ENCODE data around the gene MICAL3. TPM values are rescaled to one million over a fixed set of nuclear protein-coding genes. Genes with fewer than 3 reads are reported as not detected.

The MICAL3 gene
- total RNA-seq, 6 experiments from 2014 or later: 38.6 to 44.1 (median 39.7) TPM

DNA sequence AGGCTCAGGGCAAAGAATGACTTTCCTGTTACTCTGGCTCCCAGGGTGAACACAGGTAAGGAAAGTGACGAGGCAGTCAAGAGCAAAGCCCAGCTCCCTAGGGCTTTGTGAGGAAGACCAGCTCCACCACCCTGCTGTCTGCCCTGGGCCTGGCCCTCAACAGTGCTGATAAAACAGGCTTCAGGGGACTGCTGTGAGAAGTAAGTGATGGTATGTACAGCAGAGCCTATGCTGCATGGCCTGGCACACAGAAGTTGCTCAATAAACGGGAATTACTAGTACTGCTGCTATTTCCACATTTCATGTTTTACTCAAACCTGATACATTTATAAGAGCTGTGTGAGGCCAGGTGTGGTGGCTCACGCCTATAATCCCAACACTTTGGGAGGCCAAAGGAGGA is 50.3 kb downstream of the MICAL3 start:
- no peak for TF ChIP-seq CTCF (IDR thresholded peaks at IDR 0.05)
- Mint-ChIP-seq H3K27ac (peak overlapping the region; percentile 96), H3K9me3 (no peaks in the 10 kb centered on the region), H3K4me1 (ENCODE audit: low read depth) (peaks cover 51% of the 10 kb centered on the region), H3K27me3 (ENCODE audit: insufficient read depth) (peaks cover 4% of the 10 kb centered on the region; the same call in 1 of the 2 replicates), H3K4me3 (no peak overlapping the region), H3K36me3 (ENCODE audit: low read depth) (peaks cover 14% of the 10 kb centered on the region)
- DNase-seq: no peak

DNA sequence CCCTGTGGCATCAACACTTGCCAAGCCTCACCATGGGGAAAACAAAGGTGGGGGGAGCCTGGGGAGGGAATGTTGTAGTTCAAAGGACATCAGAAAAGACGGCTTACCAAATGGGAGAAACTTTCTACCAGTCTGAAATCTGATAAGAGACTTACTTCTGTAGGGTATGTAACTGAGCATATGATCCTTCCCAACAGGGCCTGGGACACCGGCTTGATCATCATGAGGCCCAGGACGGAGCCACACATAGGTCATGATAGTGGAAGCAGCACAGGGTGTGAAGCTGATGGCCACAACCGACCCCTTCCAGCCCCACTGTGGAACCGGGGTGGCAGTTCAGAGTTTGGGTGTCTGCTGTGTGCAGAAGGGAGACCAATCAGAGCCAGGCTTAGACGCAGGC is 51.1 kb downstream of the MICAL3 start:
- peak overlapping the region; percentile 74 for H3K4me3 Mint-ChIP-seq
- no peaks in the 10 kb centered on the region for H3K9me3 Mint-ChIP-seq
- peak overlapping the region; percentile 96 for H3K27ac Mint-ChIP-seq
- DNase-seq: no peak
- peaks cover 53% of the 10 kb centered on the region for H3K4me1 Mint-ChIP-seq (ENCODE audit: low read depth)
- peaks cover 4% of the 10 kb centered on the region; the same call in 1 of the 2 replicates for H3K27me3 Mint-ChIP-seq (ENCODE audit: insufficient read depth)
- H3K36me3 Mint-ChIP-seq (ENCODE audit: low read depth): peaks cover 13% of the 10 kb centered on the region
- TF ChIP-seq CTCF (IDR thresholded peaks at IDR 0.05): no peak

GRCh38 chr22:17972385-17973191 is 51.8 kb downstream of the MICAL3 start:
- Mint-ChIP-seq H3K9me3 (no peaks in the 10 kb centered on the region), H3K27me3 (ENCODE audit: insufficient read depth) (peaks cover 4% of the 10 kb centered on the region; the same call in 1 of the 2 replicates), H3K36me3 (ENCODE audit: low read depth) (peaks cover 10% of the 10 kb centered on the region), H3K4me1 (ENCODE audit: low read depth) (peaks cover 53% of the 10 kb centered on the region), H3K27ac (peak overlapping the region; percentile 96), H3K4me3 (peak overlapping the region; percentile 74)
- no peak for TF ChIP-seq CTCF (IDR thresholded peaks at IDR 0.05)
- DNase-seq: peak; percentile 52

DNA sequence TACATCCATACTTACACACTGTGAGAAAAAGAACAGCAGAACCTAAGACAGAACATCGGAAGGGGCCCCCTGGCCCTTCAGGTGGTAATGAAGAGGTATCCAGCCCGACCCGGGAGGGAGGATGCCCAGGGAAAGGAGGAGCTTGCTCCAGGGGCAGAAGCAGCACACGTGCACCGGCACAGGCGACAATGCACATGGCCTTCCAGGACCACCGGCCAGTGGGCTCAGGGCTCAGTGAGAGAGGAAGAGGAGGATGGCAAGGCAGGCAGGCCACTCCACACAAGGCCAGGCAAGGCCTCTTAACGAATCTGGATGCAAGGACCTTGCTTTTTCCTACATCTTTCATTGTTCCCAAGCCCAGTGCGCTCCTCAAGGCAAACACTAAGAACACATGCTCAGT is 52.6 kb downstream of the MICAL3 start:
- Mint-ChIP-seq H3K36me3 (ENCODE audit: low read depth) (peaks cover 8% of the 10 kb centered on the region; the same call in 1 of the 2 replicates), H3K27ac (peak overlapping the region; percentile 96), H3K27me3 (ENCODE audit: insufficient read depth) (peaks cover 4% of the 10 kb centered on the region; the same call in 1 of the 2 replicates), H3K9me3 (no peaks in the 10 kb centered on the region), H3K4me1 (ENCODE audit: low read depth) (peaks cover 57% of the 10 kb centered on the region), H3K4me3 (peak overlapping the region; percentile 18; the same call in 1 of the 2 replicates)
- no peak for DNase-seq
- TF ChIP-seq CTCF (IDR thresholded peaks at IDR 0.05): no peak

GRCh38 chr22:17970201-17970708 is 54.1 kb downstream of the MICAL3 start:
- Mint-ChIP-seq H3K36me3 (ENCODE audit: low read depth) (peaks cover 9% of the 10 kb centered on the region; the same call in 1 of the 2 replicates), H3K4me3 (peak overlapping the region; percentile 82), H3K4me1 (ENCODE audit: low read depth) (peaks cover 69% of the 10 kb centered on the region), H3K9me3 (no peaks in the 10 kb centered on the region), H3K27ac (peak overlapping the region; percentile 99), H3K27me3 (ENCODE audit: insufficient read depth) (peaks cover 4% of the 10 kb centered on the region; the same call in 1 of the 2 replicates)
- DNase-seq: peak; percentile 10
- TF ChIP-seq CTCF (IDR thresholded peaks at IDR 0.05): no peak

Measured in HFFc6 (cell line).